ENCODE measurements around the gene ZEB2. TPM values are rescaled to one million over a fixed set of nuclear protein-coding genes. Genes with fewer than 3 reads are reported as not detected.

ZEB2 gene
- total RNA-seq, 1 experiment from 2014 or later, result 1.2 TPM

- no peak overlapping the region for H4K8ac ChIP-seq (replicated peaks; ENCODE audit: insufficient read length, low read depth, low read length)
- no peak for DNase-seq
- no peak overlapping the region for H3K14ac ChIP-seq (ENCODE audit: insufficient read depth, low read length)
Observed at GRCh38 chr2:144541396-144541795, 21.5 kb upstream of the ZEB2 start.

More at GRCh38 chr2:144541396-144541795, 21.5 kb upstream of the ZEB2 start:
- H3K36me3 Mint-ChIP-seq (ENCODE audit: insufficient read depth in 1 of 3, low read depth in 3 of 3), result no peaks in the 10 kb centered on the region
- Histone ChIP-seq H3K79me2 (ENCODE audit: insufficient read depth, low read length) (no peaks in the 10 kb centered on the region), H4K91ac (ENCODE audit: insufficient read length, low read depth, low read length) (no peak overlapping the region), H2BK120ac (ENCODE audit: low read depth, low read length, poor library complexity, severe bottlenecking) (no peak overlapping the region), H3K27me3 (ENCODE audit: insufficient read depth, low read length) (no peaks in the 10 kb centered on the region), H4K20me1 (ENCODE audit: control insufficient read depth, insufficient read depth, insufficient read length) (no peaks in the 10 kb centered on the region), H3K4me2 (ENCODE audit: insufficient read depth, insufficient read length, low read length) (no peak overlapping the region), H3K79me1 (ENCODE audit: insufficient read depth, low read depth, low read length, poor library complexity, severe bottlenecking) (no peaks in the 10 kb centered on the region), H3K18ac (ENCODE audit: insufficient read length, low read depth, low read length) (no peak overlapping the region), H3K9ac (ENCODE audit: extremely low read depth, insufficient read length, low read length) (no peak overlapping the region), H3K27ac (ENCODE audit: insufficient read length, low read depth, low read length) (no peak overlapping the region), H2AK5ac (ENCODE audit: insufficient read length, low read length) (no peak overlapping the region), H2BK20ac (ENCODE audit: low read depth, low read length, poor library complexity, severe bottlenecking) (no peak overlapping the region), H3K56ac (ENCODE audit: insufficient read length, low read depth, low read length) (no peak overlapping the region), H3K4ac (ENCODE audit: low read depth, low read length) (no peak overlapping the region), H3K23ac (ENCODE audit: insufficient read length, low read depth, low read length) (no peak overlapping the region), H3K9me3 (ENCODE audit: control insufficient read depth, low read depth, low read length) (no peaks in the 10 kb centered on the region), H3T11ph (ENCODE audit: low read length) (no peak overlapping the region), H2BK15ac (ENCODE audit: low read depth, low read length) (no peak overlapping the region), H4K5ac (ENCODE audit: insufficient read length, low read depth, low read length) (no peak overlapping the region), H2BK12ac (ENCODE audit: insufficient read length, low read depth, low read length) (no peak overlapping the region), H3K23me2 (ENCODE audit: insufficient read length, low read depth, low read length, poor library complexity, severe bottlenecking) (no peaks in the 10 kb centered on the region), H2BK5ac (ENCODE audit: insufficient read length, low read length) (no peak overlapping the region), H2AFZ (ENCODE audit: low read length) (no peak overlapping the region), H3K4me1 (ENCODE audit: insufficient read depth, low read length) (peaks cover 2% of the 10 kb centered on the region; the same call in 1 of the 2 replicates)
- no peak for TF ChIP-seq CTCF (conservative IDR thresholded peaks at IDR 0.05)
- no peak overlapping the region for H3K27ac Mint-ChIP-seq
- H3K27me3 Mint-ChIP-seq (ENCODE audit: low read depth), result no peaks in the 10 kb centered on the region; the same call in 1 of the 2 replicates
- H3K9me3 Mint-ChIP-seq, result no peaks in the 10 kb centered on the region
- no peak overlapping the region for H3K4me3 Mint-ChIP-seq
- peaks cover 7 to 14% of the 10 kb centered on the region in 2 experiments; a peak in 3 of 4 replicates for H3K4me1 Mint-ChIP-seq

Data from H9 (cell line).